KG1 (cell line): Measurements from ENCODE around the gene DAPK1.

Source experiments
- DNase-seq: peaks from one replicate; lab custom pipeline; 2025; lab: John Stamatoyannopoulos, UW

The DAPK1 gene

DNA sequence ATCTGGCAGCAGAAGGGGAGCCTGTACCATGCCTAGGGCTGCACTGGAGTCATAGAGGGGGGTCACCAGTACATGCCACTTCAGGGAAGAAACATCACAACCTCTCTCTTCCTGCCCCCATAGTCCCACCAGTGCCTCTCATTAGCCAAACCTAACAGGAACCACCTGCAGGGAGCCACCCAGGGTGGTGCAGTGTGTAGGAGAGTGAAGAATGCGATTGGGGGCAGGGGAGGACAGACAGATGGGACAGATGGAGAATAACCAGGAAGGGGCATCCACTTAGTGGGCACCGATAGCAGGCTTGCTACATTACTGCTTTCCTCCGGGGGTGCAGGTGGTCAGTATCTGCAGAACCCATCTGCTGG, 19.2 kb downstream of the DAPK1 start:
- DNase-seq: no peak

- no peak for DNase-seq
Observed at GRCh38 chr9:87517732-87518131, 20.1 kb downstream of the DAPK1 start.

- no peak for DNase-seq
Observed at GRCh38 chr9:87518702-87519335, 21.2 kb downstream of the DAPK1 start.

DNA sequence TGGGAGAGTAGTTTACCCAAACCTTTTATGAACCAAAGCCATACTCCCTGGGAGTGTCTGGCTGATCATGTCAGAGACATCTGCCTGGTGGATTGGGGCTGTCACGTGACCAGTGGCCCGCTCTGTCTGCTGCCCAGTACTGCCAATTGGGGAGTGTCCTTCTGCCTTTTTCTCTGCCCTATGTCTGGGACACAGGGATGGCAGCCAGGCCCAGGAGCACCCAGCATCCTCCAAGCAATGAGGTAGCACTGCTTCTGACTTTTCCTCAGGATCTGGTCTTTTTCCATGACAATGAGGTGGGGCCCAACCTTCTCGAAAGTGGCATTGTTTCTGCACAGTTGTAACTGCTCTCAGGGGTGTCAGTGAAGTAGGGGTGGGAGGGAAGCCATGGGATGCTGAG, 21.8 kb downstream of the DAPK1 start:
- DNase-seq: no peak

GRCh38 chr9:87520172-87520683, 22.6 kb downstream of the DAPK1 start:
- DNase-seq: no peak

DNA sequence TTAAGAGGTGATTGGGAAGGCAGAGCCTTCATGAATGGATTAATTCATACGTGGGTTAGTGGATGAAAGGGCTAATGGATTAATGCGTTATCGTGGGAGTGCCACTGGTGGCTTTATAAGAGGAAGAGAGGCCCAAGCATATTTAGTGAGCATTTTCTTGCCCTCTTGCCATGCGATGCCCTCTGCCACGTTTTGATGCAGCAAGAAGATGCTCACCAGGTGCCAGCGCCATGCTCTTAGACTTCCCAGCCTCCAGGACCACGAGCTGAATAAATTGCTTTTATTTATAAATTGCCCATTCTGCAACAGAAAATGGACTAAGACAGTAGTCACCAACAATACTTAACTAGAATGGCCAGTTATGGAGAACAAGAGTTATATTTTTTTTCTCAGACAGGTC, 24.2 kb downstream of the DAPK1 start:
- no peak for DNase-seq

DNA sequence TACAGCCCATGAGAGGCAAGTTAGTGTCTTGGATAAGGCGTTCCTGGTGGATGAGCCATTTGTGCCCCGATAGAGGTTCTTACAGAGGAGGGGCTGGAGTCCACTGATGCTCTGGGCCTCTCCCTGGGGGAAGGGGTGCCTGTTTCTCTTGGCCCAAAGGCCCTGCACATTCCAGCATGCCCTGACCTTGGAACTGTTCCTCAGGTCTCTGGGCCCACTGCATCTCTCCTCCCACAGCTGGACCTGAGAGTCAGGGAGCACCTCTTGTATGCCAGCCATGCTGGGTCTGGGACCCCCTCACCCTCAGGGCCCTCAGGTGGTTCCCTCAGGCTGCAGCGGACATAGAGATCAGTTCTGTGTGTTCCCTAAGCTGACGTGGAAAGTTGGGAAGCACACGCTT, 26.4 kb downstream of the DAPK1 start:
- DNase-seq: no peak

GRCh38 chr9:87525546-87526303, 28.1 kb downstream of the DAPK1 start:
- DNase-seq: no peak

DNA sequence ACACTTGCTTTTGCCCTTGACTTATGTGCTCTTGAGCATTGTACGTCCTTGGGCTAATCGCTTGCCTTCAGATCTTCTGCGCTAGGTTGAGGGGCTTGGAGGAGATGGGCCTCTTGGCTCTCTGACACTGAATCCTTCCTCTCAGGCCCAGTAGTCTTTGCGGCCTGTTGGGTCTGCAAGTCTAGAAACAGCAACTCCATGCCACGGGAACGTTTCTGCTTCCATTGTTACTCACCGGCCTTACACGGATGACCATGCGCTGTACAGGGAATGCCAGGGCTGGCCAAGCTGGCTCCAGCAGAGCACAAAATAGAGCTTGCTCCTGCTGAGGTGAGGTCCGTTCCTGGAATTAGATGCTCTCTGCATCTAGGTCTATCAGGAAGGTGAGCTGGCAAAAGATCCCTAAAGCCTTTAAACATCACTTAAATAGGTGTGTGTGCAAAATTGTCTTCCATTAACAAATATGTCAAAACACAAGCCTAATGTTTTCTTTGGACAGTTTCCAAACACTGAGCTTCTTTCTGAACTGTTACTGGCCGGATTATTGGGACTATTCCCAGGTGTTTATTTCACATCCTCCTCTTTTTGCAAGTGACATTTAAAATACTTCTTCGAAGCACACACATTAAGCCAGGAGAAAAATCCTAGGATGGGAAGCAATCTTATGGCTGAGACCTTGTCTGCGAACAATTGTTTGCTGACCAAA, 29.7 kb downstream of the DAPK1 start:
- DNase-seq: no peak

- no peak for DNase-seq
Observed at GRCh38 chr9:87528969-87529368, 31.3 kb downstream of the DAPK1 start.

DNA sequence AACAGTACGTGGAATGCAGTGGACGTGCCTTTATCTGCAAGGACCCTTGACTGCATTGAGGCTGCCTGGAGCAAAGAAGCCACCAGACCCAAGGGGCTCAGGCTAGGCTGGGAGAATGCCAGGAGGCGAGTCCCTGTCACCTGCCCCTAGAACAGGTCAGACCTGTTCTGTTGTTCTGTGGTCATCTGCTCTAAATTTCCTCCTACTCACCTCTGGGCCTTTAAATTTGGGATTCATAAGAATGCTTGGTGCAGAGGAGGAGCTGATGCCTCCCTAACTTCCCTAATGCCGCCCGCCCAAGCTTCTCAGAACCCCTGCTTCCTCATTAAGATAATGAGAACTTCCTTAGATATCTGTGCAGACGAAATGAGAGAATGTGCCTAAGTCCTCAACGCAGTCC, 32.0 kb downstream of the DAPK1 start:
- no peak for DNase-seq

DNA sequence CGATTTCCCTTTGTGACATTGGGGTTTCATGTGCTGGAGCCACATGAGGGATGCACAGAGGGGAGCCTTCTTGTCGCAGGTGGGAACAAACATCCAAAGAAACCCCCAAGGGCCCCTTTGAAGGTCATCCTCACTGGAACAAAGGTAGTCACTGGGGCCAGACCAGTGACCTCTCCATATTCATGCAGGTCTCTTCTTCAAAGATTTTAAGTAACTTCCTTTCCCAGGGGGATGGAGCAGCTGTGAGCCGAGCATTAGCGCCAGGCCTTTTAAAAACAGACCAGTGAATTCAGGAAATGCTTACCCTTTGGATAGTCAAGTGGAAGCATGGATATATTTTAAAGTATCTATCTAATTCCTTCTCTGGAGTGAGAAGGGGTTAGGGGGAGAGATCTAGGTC, 33.0 kb downstream of the DAPK1 start:
- no peak for DNase-seq

DNA sequence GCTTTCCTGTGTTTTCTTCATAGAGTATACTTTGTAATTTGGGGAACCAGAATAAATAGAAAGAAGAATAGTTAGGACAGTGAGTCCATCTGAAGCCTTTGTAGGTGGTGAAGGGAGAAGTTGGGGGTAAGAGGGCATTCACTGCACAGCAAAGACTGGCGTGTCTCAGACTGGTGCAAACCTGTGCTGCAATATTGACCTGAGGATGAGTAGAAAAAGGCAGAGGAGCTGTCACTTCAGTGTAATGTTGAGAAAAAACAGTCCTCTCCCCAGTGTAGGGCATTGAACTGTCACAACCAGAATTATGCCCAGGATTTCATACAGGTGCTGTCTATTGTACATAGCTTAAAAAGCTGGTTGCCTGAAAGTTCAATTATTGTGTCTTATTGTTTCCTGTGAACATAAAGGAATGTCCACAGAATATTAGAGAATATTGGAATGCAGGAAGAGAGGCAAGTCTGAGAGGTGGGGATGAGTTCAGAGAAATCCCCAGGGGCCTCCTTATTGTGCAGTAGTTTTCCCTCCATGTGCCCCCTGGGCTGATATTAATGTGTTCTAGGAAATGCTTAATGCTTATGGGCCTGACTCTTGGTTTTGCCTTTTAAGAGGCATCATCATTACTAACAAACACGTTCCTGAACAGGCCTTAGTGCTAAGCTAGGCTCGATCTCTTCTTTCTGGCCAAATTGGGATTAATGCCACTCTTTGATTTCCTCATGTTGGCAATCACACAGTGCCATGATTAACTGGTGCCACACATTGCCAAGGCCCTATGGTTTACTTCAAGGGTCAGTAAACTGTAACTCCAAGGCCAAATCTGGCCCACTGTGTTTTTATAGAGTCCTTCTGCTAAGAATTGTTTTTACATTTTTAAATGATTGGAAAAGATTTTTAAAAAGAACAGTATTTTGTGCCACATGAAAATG, 34.0 kb downstream of the DAPK1 start:
- no peak for DNase-seq

- DNase-seq: no peak
Observed at GRCh38 chr9:87533271-87533670, 35.6 kb downstream of the DAPK1 start.

DNA sequence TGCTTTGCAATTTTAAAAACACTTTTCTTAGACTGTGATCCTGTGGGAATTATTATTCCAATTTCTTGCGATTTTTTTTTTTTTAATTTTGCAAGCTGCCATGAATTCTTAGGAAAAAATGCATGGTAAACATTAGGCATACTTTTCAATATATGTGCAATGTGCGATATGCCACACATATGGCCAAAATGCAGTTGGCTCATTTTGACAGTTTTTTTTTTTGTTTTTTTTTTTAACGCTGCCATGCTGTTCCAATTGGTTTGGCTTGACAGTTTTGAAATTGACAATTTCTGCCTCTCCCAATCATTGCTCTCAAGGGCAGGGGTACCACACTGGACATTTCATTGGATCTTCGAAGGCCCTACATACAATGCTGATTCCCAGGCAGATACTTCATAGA, 36.4 kb downstream of the DAPK1 start:
- no peak for DNase-seq

DNA sequence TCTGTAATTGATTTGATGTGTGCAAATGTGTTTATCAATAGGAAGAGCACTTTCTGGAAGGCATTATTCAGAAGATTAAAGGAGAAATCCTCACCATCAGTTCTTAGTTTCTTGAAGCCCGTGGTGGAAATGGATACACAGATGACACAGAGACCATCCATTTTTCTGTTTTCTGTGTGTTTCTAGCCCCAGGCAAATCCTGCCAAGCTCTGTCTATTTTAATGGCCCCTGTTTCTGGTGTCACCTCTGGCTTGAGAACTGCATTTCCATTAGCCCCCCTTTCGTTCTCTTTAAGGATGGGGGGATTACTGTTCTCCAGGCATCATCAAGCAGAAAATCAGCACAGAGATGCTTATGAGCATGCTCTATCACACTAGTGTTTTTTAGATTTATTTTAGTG, 37.3 kb downstream of the DAPK1 start:
- no peak for DNase-seq

DNA sequence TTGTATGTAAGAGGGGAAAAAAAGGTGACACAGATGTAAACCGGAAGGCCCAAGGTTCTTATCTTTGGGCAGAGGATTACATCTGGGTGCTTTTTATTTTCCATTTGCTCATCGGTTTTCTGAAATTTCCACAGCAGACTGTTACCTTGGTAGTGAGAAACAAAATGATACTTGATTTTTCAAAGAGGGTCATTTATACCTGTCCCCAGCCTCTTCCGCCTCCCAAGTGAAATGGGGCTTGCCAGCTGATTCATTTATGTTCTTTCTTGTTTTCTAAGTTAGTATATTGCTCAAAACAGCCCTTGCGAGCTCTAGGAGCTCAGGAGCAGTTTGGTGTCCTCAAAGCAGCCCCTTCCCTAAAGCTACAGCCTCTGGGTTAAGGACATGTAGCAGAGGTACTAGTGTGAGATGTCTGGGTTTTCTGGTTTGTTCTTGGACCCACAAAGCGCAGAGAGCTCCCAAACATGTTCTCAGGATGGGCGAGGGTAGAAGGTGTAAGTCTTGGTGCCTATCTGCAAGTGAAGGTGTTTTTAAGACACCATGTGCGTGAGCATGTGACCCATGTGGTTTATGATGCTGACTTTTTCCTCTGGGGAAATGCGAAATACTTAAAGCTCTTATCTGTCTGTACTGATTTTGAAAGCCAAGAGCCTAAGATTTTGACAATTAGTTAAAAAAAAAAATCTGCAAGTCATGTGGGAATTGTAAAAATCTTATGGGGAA, 38.3 kb downstream of the DAPK1 start:
- DNase-seq: no peak

DNA sequence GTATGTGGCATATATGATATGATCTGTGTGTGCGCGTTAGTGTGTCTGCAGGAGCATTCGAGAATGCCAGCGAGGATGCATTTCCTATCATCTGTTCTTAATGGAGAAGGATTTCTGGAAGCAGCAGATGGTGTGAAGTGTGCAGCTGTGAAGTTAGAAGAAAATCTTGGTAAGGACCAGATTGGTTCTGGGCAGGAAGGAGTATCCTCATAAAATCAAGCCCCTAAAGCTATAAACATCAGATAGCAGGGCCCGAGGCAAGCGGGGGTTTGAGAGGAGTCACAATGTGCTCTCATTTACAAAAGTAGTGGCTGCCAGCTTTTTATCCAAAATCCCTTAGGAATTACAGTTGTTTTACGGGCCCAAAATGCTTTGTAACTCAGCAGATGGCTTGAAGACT, 40.0 kb downstream of the DAPK1 start:
- no peak for DNase-seq

DNA sequence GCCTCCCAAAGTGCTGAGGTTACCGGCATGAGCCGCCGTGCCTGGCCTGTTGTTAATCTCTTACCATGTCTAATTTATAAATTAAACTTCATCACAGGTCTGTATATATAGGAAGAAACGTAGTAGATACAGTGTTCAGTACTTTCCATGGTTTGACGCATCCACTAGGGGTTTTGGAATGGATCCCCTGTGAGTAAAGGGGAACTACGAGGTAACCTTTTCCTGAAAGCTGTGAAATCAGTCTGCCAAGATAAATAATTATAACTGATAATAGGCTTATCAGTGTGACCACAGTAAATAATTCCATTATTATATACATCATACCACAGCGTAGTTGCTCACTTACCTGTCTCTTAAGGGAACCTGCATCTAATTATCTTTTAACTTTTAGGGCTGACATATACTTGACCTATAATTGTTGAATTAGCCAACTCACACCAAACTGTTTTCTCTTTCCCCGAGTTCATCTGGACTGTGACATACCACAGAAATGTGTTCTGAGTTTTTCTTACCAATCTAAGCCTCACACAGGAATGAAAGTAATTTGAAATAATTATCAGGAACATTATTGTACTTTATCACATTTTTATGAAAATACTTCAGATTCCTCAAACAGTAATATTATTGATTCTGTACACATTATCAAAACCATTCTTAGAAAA, 42.9 kb downstream of the DAPK1 start:
- no peak for DNase-seq

DNA sequence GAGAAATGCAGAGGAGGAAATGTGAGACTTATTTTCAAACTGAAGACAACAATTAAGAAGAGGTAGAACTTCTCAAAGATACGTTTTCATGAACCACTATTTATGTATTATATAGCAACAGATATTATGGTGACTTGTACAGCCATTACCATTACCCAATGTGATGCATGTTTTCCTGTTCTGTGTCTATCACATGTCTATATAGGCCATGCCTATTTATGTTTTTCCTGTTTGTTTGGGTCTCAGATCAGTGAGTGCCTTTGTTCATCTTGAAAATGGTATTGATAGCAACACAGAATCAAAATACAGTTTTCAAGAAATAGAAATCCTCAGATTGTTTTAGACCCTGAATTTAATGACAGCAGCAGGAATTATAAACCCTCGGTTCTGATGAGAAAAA, 44.0 kb downstream of the DAPK1 start:
- DNase-seq: no peak

DNA sequence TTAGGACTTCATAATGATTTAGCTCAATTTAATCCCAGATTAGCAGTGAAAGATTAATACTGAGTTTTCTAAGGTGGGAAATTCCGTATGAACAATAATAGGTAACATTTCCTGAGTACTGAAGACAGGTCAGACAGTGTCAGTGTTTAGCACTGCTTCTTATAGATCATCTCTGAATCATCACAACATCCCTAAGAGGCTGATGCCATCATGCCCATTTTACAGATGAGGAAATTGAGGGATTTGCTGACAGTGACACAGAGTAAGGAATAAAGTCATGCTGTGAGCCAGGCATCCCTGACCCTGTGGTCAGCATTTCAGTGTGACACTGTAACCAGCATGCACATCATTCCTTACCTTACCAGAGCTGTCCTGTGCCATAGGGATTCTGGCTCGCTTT, 44.5 kb downstream of the DAPK1 start:
- no peak for DNase-seq
